ENCODE results near the gene SON.

DNA sequence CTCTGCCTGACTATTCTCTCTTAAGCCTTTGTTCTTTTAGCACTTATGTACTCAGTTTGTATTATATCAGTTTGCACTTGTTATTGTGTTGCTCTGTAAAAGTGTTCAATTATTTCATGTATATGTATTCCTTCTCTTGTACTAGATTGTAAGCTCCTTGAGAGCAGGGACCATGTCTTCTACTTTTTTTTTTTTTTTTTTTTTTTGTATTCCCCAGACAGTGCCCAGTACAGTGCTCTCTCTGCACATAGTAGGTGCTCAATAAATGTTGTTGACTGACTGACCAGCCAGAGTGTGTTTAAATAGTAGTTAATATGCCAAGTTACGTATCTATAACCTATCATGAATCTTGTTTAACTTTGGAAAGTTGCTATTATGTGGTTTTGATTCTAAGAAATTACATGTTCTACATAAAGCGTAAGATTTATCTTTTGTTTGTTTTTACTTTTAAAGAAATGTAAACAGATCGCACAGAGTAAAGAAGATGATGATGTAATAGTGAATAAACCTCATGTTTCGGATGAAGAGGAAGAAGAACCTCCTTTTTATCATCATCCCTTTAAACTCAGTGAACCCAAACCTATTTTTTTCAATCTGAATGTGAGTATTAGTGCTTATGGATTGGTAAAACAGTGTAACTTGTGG, 16.1 kb downstream of the SON start:
- TF ChIP-seq, protein P1, sequence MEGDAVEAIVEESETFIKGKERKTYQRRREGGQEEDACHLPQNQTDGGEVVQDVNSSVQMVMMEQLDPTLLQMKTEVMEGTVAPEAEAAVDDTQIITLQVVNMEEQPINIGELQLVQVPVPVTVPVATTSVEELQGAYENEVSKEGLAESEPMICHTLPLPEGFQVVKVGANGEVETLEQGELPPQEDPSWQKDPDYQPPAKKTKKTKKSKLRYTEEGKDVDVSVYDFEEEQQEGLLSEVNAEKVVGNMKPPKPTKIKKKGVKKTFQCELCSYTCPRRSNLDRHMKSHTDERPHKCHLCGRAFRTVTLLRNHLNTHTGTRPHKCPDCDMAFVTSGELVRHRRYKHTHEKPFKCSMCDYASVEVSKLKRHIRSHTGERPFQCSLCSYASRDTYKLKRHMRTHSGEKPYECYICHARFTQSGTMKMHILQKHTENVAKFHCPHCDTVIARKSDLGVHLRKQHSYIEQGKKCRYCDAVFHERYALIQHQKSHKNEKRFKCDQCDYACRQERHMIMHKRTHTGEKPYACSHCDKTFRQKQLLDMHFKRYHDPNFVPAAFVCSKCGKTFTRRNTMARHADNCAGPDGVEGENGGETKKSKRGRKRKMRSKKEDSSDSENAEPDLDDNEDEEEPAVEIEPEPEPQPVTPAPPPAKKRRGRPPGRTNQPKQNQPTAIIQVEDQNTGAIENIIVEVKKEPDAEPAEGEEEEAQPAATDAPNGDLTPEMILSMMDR (IDR thresholded peaks at IDR 0.05), result no peak
- no peak for TF ChIP-seq POLR2A (IDR thresholded peaks at IDR 0.05)

All from heart left ventricle (tissue), 13 donors.